Putamen (tissue), 1 donor: ENCODE measurements around the gene PHACTR3.

Experiments used
- DNase-seq: peaks from one replicate; pipeline ENCODE4 v3.0.0-alpha.2; 2016; ENCODE audit warnings: low spot score

PHACTR3 gene

GRCh38 chr20:59731376-59731775, 127.0 kb downstream of the PHACTR3 start:
- no peak for DNase-seq

DNA sequence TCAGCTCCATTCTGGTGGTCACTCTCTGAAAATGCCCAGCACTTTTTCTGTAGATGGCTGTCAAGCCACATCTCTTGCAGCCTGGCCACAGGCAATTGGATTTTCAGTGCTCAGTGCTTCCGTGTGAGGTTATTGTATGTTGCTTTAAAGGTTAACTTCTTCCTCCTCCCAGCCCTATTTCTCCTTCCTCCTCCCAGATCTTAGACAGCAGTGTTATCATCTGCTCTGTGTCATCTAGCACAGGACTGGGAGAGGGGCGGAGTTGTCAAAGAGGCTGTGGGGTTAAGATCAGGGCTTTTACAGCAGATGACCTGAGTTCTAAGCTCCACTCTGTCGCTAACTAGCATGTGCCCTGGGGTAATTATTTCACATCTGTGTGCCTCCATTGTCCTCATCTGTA, 129.0 kb downstream of the PHACTR3 start:
- no peak for DNase-seq

GRCh38 chr20:59735486-59735885, 131.1 kb downstream of the PHACTR3 start:
- no peak for DNase-seq

GRCh38 chr20:59735917-59736316, 131.6 kb downstream of the PHACTR3 start:
- DNase-seq = no peak

- no peak for DNase-seq
Observed at GRCh38 chr20:59736366-59736765, 132.0 kb downstream of the PHACTR3 start.

GRCh38 chr20:59737073-59737666, 132.8 kb downstream of the PHACTR3 start:
- no peak for DNase-seq

DNA sequence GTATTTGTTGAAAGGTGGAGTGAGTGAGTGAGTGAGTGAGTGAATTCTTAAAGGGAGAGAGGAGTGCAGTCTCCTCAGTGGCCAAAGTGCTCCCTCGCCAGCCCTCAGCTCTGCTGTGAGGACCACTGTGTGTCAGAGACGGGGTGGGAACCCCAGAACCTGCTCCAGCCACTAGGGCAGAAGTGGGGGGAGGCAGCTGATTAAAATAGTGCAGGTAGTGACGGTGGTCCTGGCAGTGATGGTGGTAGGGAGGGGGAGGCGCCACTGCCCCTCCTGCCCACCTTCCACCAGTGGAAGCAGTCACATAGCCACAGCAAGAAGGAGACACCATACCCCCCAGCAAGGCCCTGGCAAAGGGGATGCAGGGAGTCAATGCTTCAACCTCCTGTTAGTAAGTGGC, 133.5 kb downstream of the PHACTR3 start:
- DNase-seq = no peak

- no peak for DNase-seq
Observed at GRCh38 chr20:59738851-59739250, 134.5 kb downstream of the PHACTR3 start.

DNA sequence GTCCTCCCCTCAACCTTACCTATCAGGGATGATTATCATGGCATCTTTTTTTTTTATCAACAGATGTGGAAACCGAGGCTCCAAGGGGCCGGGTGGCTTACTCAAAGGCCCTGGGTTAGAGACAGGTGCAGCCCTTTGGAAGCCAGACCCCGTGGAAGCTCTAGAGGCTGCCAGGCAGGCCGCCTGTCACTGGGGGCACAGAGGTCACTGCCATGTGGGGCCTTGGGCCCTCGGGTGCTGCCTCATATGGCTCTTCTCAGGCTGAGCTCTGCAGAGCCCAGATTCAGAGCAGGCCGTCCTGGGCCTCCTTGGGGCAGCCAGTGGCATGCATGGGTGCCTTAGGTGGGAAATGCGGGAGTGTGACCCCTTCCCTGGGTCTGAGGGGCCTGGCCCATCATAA, 136.3 kb downstream of the PHACTR3 start:
- no peak for DNase-seq

DNA sequence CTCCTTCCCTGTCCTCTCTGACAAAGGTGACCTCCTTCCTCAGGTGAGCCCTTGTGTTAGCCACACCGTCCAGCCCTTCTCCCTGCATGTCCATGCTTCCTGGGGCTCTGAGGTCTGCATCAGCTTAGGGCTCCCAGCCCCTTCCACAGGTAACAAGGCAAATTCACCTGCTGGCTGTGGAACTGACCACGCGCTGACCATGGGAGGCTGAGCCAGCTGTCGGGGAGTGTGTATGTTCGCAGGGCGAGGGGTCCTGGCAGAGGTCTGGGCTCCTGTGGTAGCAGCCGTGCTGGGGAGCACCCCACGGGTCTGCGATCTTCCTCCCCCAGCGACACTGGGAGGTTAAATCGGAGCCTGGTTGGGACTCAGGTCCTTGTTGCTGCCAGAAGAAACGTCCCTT, 136.7 kb downstream of the PHACTR3 start:
- DNase-seq = no peak

DNA sequence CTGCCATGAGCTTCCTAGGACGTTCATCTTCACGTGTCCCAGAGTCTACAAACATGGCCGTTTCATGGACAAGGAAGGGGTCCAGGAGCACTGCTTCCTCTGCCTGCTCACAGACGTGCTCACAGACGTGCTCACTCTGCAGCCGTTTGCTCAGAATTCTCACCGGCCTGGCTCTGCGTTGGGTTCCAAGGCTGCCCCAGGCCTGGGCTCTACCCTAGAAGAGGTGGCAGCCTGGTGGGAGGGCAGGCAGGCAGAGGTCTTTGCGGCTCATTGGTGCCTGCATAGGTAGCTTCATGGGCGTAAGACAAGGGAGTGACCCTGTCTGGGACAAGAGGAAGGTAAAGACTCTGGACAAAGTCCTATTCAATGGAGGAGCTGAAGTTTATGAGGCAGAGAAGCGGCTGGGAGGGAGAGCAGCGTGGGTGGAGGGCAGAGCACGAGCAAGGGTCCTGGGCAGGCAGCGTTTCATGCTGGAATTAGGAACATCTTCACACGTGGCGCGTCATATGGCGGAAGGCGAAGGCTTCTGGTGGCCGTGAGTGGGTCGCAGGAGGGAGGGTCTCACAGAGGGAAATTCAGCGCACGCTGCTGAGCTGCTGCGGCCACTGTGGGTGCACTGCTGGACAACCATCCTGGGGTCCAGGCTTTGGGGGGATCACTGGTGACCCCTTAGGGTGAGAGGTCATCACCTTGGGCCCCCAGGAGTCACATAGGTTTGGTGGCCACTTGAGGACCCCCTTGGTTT, 138.2 kb downstream of the PHACTR3 start:
- no peak for DNase-seq

DNA sequence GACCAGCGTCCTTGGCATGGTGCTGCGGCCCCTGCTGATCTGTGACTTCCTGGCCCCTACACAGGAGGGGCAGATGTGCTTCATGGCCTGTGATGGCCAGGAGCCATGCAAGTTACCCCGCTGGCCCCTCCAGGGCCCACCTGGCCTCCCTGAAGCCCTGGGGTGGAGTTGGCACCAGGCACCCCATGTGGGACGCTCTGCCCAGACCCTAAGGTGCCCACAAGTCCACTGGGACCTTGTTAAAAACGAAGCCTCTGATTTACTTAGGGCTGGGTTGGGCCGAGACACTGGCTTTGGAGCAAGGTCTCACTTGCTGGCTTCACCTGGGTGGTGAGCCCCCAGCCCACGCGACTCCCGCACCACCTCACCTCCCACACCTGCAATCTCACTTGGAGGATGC, 139.0 kb downstream of the PHACTR3 start:
- DNase-seq = no peak

DNA sequence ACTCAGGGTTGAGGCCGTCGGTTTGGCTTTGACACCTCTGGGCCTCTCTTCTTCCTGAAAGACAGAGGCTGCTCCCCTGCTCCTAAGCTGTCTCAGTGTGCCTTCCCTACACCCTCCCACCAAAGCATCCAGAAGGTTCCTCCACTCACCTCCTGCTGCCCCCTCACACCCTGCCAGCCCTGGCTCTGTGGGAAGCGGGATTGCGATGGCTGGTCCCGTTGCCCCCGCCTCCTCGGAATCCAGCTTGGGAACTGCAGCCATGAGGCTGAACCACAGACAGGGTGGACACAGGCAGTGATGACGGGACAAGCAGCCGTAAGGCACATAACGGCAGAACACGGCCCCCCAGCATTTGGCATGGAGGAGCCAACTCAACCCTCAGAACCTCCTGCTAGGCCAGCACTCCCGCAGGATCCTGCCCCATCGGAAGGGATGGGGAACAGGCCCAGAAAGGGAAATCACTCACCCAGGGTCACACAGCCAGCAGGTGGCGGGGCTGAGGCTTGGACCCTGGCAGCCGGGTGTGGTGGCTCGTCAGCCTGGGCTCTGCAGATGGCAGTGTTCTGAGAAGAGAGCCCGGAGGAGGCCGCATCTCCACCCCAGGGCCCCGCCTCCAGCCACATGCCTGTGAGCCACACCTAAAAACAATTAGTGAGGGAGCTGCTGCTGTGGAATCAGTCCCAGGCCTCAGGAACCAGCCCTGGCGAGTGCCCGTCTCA, 139.6 kb downstream of the PHACTR3 start:
- no peak for DNase-seq

DNA sequence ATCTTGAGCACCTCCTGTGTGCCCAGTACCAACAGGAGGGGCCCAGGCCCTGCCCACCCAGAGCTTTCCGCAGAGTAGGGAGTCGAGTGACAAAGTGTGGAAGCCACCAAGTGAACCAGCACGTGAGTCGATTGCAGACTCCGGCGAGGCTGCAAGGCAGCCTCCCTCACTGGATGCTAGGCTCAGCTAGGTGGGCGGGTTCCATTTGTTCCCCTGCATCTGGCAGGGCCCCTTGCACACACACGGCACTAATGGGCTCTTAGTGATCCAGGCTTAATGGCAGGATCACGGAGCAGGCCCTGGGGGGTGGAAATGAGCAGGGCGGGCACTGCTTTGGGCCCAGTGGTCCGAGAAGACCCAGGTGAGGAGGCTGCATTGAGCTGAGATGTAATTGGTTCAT, 140.4 kb downstream of the PHACTR3 start:
- DNase-seq = no peak

DNA sequence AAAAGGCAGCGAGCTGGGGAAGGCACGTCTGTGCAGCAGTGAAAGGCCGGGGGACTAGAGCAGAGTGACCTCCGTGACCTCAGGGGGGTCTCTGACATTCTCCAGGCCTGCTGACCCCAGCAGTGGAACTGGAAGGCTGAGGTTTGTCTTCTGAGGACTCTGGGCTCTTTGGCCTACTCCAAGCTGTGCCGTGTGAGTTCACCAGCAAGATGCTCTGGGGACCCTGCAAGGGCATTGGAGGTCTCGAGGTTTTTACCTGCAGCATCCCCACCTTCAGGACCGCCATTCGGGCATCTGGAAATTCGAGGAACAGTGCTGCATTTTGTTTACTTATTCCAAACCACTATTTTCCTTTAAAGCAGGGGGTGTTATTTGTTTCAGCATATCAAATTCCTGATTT, 140.9 kb downstream of the PHACTR3 start:
- no peak for DNase-seq

- DNase-seq = no peak
Observed at GRCh38 chr20:59745716-59746115, 141.4 kb downstream of the PHACTR3 start.

- no peak for DNase-seq
Observed at GRCh38 chr20:59746155-59746554, 141.8 kb downstream of the PHACTR3 start.

DNA sequence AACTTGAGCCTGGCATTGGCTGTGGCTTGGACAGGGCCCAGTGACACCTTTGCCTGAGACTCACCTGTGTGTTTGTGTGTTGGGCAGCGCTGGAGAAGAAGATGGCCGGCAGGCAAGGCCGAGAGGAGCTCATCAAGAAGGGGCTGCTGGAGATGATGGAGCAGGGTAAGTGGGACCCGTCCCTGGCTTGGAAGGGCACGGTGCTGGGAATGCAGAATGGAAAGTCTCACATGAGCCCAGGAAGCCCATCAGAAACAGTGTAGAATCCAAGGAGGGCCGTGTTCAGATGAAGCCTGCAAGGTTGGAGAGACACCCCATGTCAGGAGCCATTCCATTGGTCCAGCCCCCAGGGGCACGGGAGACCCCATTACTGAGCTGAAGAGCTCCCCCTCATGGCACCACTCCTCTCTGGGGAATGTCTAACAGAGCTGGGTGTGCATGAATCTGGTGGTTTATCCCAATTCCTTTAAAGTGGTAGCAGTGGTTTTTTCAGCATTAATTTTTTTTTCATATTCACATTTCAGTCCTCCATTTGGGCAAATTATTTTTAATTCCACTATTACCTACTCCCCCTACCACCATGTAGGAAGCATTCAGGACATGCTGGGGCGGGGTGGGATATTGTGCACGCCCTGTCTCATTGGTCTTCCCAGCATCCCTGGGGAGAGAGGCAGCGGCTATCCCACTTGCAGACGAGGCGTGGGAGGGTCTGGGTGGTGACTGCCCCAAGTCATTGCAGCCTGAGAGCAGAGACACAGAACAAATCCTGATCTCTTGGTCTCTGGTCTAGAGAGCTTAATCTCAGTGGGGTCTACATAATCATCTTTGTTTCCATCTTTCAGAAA, 143.6 kb downstream of the PHACTR3 start:
- DNase-seq = no peak

GRCh38 chr20:59748619-59749191, 144.4 kb downstream of the PHACTR3 start:
- DNase-seq = no peak

DNA sequence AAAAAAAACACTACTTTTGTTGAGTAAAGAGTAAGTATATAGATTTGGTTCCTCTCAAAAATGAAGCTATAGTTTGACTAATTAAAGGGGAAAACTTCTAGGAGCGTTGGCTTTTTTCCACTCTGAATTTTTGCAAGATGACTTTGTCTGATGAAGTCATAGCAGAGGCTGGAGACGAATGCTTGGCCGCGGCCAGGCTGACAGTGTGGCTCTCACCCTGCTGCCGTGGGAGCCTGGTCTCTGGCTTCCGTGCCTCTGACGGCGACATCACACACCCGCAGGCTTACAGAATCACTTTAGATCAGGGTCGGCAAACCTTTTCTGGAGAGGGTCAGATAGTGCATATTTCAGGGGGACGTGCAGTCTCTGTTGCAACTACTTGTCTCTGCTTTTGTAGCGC, 145.0 kb downstream of the PHACTR3 start:
- DNase-seq = no peak

- DNase-seq = no peak
Observed at GRCh38 chr20:59750209-59750840, 146.0 kb downstream of the PHACTR3 start.
